Activated CD8-positive, alpha-beta memory T cell treated with anti-CD3 and anti-CD28 coated beads, Interleukin-2, amount 50 U/mL, for 48 hours (primary cell): ENCODE measurements around the gene DCUN1D2.
"Not testable (repeated sequence)": the region's sequence is repeated elsewhere in the genome, so short reads cannot be mapped to it uniquely, and the experiment has no call there.

Source experiments
- DNase-seq: peaks from one replicate; pipeline ENCODE4 v3.0.0-alpha.2; 2020

Gene DCUN1D2

GRCh38 chr13:113490496-113491417 is at the start of gene DCUN1D2:
TSS of gene DCUN1D2 (minus strand) at chr13:113490711. CDS start at chr13:113490669, 42 bp downstream.
- peak; percentile 91 for DNase-seq

DNA sequence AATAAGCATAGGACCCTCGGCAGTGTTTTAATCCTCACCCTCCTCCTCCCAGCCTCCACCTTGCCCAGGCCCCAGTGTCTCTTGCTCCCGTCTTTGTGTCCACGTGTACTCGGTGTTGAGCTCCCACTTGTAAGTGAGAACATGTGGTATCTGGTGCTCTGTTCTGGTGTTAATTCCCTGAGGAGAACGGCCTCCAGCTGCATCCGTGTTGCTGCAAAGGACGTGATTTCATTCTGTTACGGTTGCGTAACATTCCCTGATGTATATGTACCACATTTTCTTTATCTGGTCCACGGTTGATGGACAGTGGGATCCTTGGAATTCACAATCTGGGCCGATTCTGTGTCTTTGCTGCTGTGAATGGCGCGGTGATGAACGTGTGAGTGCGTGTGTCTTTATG is 49.3 kb upstream of the DCUN1D2 start:
- no peak for DNase-seq

DNA sequence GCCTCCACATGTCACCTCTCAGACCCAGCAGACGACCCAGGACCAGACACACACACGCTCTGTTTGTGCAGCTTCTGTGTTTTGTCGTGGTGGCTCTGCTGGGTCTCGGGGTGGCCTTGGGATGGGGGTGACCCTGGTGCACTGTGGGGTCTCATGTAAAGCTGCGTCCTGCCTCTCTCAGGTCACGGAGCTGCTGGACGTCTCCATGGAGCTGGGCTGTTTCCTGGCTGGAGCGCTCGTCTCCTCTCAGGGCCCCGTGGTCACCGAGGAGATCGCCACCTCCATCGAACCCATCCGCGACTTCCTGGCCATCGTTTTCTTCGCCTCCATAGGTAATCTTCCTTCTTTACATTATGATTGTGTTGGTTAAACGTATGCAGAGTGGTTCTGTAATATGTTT is 48.7 kb upstream of the DCUN1D2 start:
- no peak for DNase-seq

DNA sequence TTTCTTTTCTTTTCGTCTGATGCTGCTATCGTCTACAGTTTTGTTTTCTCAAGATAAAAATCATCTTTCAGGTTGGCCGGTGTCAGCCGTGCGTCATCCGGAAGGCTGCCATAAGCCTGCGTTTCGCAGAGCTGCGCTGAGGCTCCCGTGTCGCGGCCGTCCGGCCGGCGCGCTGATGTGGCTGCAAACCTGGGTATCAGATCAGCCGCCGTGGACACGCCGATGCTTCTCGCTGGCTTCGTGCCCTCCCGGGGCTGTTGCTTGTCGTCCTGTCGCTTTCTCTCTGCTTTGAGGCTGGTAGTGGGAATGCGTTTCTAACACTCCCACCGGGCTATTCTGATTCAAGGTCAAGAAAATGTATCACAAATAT is 48.2 kb upstream of the DCUN1D2 start:
- DNase-seq, result no peak

- no peak for DNase-seq
Measured at GRCh38 chr13:113537909-113538688, 47.6 kb upstream of the DCUN1D2 start.

GRCh38 chr13:113537205-113537604 is 46.7 kb upstream of the DCUN1D2 start:
- no peak for DNase-seq

DNA sequence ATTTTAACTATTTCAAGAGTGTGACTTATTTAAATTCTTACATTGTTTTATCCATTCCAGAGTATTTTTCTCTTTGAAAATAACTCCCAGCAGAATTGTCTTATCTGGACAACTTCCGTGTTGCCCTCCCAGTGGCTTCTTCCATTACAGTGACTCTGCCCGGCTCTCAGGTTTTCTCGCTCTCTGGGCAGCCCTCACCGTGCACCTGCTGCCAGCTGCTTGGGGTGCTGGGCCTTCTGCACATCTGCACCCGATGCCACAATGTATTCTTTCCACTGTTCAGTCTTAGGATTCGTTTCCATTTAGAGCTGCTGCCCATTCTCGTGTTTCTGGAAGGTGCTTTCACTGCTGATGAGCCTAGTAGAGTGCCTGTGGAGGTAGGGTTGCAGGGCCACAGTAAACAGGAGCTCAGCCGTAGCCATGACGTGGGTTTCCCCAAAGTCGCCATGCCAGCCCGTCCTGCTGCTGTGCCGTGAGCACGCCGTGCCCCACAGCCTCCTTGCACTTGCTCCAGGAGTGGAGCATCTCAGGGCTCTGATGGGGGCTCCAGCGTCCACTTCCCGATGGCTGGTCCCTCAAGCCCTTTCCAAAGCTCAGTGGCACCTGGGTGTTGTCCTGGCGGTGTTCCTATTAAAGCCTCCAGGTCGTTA is 46.1 kb upstream of the DCUN1D2 start:
- DNase-seq, result no peak

DNA sequence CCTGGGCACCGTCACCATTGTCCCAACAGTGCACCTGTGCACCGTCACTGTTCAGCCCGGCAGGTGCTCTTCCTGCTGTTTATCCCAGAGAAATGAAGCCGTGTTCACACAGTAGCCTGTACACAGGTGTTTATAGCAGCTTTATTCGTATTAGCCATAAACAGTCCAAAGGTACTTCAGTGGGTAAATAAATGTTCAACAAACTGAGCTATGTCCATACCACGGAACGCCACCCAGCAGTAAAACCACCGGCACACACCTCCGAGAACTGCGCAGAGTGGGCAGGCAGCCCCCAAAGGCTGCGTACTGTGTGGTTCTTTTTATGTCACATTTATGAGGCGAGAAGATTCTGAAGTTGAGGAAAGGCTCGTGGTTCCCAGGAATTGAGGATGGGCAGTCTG is 44.9 kb upstream of the DCUN1D2 start:
- no peak for DNase-seq

GRCh38 chr13:113534236-113534860 is 43.8 kb upstream of the DCUN1D2 start:
- DNase-seq, result no peak

DNA sequence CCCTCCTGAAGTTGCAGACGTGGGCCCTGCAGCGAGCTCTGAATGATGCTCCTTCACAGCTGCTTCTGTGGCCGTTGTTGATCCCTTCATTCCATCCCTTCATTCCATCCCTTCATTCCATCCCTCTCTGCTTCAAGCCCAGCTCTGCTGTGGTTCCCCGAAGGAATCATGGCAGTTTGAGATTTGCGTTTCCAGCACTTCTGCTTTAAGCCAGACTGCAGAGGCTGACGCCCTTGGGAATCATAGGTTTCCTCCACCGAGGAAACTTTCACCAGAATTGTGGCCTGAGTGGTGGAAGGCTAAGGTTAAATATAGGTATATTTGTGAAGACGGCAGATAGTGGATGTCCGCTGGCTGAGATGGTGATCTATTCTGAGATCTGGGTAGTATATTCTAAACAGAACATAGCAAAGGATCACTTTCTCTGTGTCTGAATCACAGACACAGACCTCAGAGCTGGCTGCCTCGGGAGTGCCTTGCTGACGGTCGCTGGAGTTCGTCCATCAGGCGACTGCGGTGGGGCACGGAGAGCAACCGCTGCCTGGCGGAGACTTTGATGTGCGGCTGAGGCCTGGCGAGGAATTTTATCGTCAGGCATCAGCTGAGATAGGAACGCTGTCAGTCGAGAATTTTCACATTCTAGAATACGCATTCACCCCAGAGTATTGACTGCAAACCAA is 42.8 kb upstream of the DCUN1D2 start:
- no peak for DNase-seq

DNA sequence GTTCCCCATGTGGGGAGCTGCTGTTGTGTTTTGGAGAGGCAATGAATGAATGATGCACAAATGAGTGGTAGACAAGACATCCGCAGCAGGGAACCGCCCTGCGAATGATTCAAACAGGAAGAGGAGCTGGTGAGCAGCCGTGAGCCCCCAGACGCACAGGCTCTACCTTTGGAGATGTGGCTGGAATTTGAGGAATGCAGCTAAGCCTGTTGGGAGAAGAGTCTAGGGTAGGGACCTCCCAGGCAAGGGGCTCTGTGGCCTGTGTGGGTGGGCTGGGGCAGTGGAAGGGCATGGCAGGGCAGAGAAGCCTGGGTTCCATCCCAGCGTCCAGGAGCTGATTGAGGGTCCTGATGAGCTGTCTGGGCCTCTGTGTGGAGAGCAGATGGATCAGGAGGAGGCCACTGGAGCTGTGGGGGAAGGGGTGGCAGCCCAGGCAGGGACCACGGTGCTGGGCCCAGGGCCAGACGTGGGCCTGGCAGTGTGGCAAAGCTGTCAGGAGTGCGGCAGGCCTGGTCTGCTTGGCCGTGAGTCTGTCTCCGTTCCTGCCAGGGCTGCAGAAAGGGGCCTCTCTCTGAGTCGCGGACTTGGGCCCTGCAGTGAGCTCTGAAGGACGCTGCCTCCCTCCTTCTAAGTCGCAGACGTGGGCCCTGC is 41.8 kb upstream of the DCUN1D2 start:
- no peak for DNase-seq

GRCh38 chr13:113531041-113531873 is 40.7 kb upstream of the DCUN1D2 start:
- DNase-seq, result no peak

DNA sequence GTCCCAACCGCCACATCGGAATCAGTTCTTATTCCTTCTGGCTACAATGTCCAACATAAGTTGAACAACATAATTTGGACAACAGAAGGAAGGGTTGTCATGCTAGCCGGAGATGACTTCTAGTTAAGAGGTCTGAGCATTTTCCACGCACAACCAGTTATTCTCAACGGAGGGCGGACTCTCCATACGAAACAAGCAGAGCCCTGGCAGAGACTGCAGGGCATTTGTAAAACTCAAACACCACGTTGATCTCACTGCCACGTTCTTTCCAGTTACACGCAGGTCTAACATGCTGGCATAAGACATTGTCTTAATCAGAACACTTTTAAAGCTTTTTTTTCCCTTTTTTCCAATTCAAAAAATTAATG is 38.3 kb upstream of the DCUN1D2 start:
- no peak for DNase-seq

- no peak for DNase-seq
Measured at GRCh38 chr13:113528101-113528812, 37.7 kb upstream of the DCUN1D2 start.

GRCh38 chr13:113527272-113527958 is 36.9 kb upstream of the DCUN1D2 start:
- no peak for DNase-seq

DNA sequence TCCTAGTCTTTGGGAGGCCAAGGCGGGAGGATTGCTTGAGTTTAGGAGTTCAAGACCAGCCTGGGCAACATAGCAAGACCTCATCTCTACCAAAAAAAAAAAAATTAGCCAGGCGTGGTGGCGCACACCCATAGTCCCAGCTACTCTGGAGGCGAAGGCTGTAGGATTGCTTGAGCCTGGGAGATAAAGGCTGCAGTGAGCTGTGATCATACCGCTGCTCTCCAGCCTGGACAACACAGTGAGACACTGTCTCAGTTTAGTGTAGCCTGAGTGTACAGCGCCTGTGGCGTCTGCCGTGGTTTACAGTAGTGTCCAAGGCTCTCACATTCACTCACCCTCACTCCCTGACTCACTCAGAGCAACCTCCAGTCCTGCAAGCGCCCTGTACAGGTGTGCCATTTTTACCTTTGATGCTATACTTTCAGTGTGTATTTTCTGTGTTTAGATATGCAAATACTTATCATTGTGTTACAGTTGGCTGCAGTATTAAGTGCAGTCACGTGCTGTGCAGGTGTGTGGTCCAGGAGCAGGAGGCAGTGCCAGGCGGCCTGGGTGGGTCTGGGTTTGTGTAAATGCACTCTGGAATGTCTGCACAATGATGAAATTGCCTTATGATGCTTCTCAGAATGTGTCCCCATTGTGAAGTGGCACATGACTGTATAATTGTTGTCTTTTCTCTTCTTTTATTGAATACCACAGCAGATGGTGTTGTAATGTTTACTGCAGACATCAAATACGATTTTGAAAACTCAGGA is 36.1 kb upstream of the DCUN1D2 start:
- DNase-seq, result no peak

- not testable (repeated sequence) for DNase-seq
Measured at GRCh38 chr13:113522438-113522837, 31.9 kb upstream of the DCUN1D2 start.

GRCh38 chr13:113520571-113520970 is 30.1 kb upstream of the DCUN1D2 start:
- DNase-seq, result no peak

- no peak for DNase-seq
Measured at GRCh38 chr13:113519556-113519955, 29.0 kb upstream of the DCUN1D2 start.
